ENCODE results near the gene TMBIM4. TPM values are rescaled to one million over a fixed set of nuclear protein-coding genes. Genes with fewer than 3 reads are reported as not detected.

Gene TMBIM4
- total and polyA plus RNA-seq, 2 donors (not counting 3 experiments of a cell fraction or from before 2014, with no cell fraction given): 74.1 to 370 TPM

DNA sequence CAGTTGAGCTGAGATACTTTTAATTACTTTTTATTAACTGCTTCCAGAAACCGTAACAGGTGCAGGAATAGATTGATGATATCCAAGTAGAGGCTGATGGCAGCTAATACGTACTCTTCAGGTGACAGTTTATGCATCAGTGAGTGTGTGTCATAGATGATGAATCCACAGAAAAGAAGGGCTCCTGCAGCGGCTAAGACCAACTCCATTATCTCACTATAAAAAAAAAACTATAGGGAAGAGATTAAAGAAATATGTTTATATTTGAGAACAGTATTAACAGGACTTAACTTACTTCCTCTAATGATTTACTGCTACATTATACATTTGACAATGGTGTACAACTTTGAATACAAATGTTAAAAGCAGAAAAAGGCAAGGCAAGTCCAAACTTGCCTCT is 31.9 kb downstream of the TMBIM4 start:
- ChIA-PET POLR2A (no interaction called here), CTCF (no interaction called here)
- BruUV-seq (replicated peaks): no TSS peak
- Histone ChIP-seq H3K27me3 (ENCODE audit: control insufficient read depth in 2 of 2, insufficient read depth in 2 of 2, low read length in 2 of 2) (no peaks in the 10 kb centered on the region), H2AFZ (ENCODE audit: low read depth, low read length) (no peak overlapping the region), H3K79me2 (ENCODE audit: control insufficient read depth, insufficient read depth, low read length) (no peaks in the 10 kb centered on the region), H3K9me3 (replicated peaks; ENCODE audit: control insufficient read depth, insufficient read depth, low read length) (peaks cover 6% of the 10 kb centered on the region), H3K27ac (ENCODE audit: insufficient read depth, low read depth, low read length) (no peak overlapping the region), H3K4me1 (ENCODE audit: control insufficient read depth, extremely low read depth, insufficient read depth, low read length) (no peaks in the 10 kb centered on the region), H3K4me2 (ENCODE audit: insufficient read depth, low read length) (no peak overlapping the region), H3K4me3 (replicated peaks in 1 of 3; ENCODE audit: insufficient read depth in 1 of 3, low read depth in 1 of 3, low read length in 3 of 3) (no peak overlapping the region), H3K36me3 (ENCODE audit: control insufficient read depth in 2 of 2, extremely low read depth in 1 of 2, insufficient read depth in 2 of 2, low read length in 2 of 2) (peaks cover 3 to 4% of the 10 kb centered on the region in 2 experiments), H3K9ac (replicated peaks; ENCODE audit: extremely low read depth, insufficient read depth, low read length) (no peak overlapping the region), H3K9me1 (replicated peaks; ENCODE audit: control insufficient read depth, extremely low read depth, insufficient read depth, low read length) (no peaks in the 10 kb centered on the region), H4K20me1 (replicated peaks; ENCODE audit: control insufficient read depth, extremely low read depth, insufficient read depth, low read length) (no peaks in the 10 kb centered on the region)
- intact Hi-C loops (cut with micrococcal nuclease) (no loop called here), dilution Hi-C loops (cut with MboI; ENCODE audit: extremely low pct_ligation_motif_present, low sequenced_read_pairs) (no loop called here)
- DNase-seq (ENCODE audit: low read depth, low spot score) (no peak), FAIRE-seq (no peak)
- no peak for TF ChIP-seq MAX (IDR thresholded peaks at IDR 0.05; ENCODE audit: insufficient read depth, insufficient read length)
- TF ChIP-seq GATA2 (IDR thresholded peaks at IDR 0.05; ENCODE audit: insufficient read depth, insufficient read length, low read depth, low read length): no peak
- TF ChIP-seq JUN (IDR thresholded peaks at IDR 0.05; ENCODE audit: borderline replicate concordance, insufficient read depth, insufficient read length, low read depth): no peak
- no peak for TF ChIP-seq MYC (IDR thresholded peaks at IDR 0.05; ENCODE audit: low read depth, low read length)
- TF ChIP-seq POLR2A (IDR thresholded peaks at IDR 0.05; ENCODE audit: low read depth, low read length): no peak

DNA sequence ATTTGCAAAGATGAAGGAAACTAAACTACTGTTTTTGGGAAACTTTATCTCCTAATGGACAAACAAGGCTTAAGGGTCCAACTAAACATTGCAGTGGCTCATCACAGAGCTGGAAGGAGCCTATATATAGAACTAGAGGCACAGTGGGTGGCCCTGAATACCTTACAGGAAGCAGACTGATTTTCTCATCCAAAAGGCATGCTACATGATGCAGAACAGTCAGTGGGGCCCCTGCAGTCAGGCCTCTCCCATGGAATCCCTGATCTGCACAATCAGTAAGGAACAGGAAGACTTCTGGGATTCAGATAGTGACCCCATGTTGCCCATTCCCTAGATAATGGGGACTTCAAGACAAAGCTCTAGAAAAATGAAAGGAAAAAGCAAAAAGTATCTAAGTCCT is 37.4 kb downstream of the TMBIM4 start:
- H3K27me3 ChIP-seq (ENCODE audit: control insufficient read depth in 2 of 2, insufficient read depth in 2 of 2, low read length in 2 of 2): no peaks in the 10 kb centered on the region
- no peaks in the 10 kb centered on the region for H4K20me1 ChIP-seq (replicated peaks; ENCODE audit: control insufficient read depth, extremely low read depth, insufficient read depth, low read length)
- dilution Hi-C loops (cut with MboI; ENCODE audit: extremely low pct_ligation_motif_present, low sequenced_read_pairs) (no loop called here), intact Hi-C loops (cut with micrococcal nuclease) (loop anchor here (5.0 kb wide), 1 partner anchor 275 kb away; no protein-coding TSS in a partner anchor)
- H3K79me2 ChIP-seq (ENCODE audit: control insufficient read depth, insufficient read depth, low read length): peaks cover 20% of the 10 kb centered on the region
- H3K4me2 ChIP-seq (ENCODE audit: insufficient read depth, low read length): peak overlapping the region; percentile 26
- CTCF ChIA-PET: interaction anchor here (3.4 kb wide), 1 partner anchor 12 kb away, joined by 24 read pairs; no protein-coding TSS in a partner anchor
- TF ChIP-seq FOS (IDR thresholded peaks at IDR 0.05; ENCODE audit: borderline replicate concordance, insufficient read depth, low read length) (no peak), MAX (IDR thresholded peaks at IDR 0.05; ENCODE audit: insufficient read depth, insufficient read length) (no peak), JUN (IDR thresholded peaks at IDR 0.05; ENCODE audit: borderline replicate concordance, insufficient read depth, insufficient read length, low read depth) (peak; percentile 24), EZH2 (IDR thresholded peaks at IDR 0.05; ENCODE audit: borderline replicate concordance, low read depth, low read length, severe bottlenecking) (no peak), POLR2AphosphoS5 (IDR thresholded peaks at IDR 0.05; ENCODE audit: insufficient read depth, low read depth, low read length) (peak; percentile 31), POLR2A (IDR thresholded peaks at IDR 0.05; ENCODE audit: low read depth, low read length) (no peak), GATA2 (IDR thresholded peaks at IDR 0.05; ENCODE audit: insufficient read depth, insufficient read length, low read depth, low read length) (peak; percentile 32)
- TF ChIP-seq, protein P1, sequence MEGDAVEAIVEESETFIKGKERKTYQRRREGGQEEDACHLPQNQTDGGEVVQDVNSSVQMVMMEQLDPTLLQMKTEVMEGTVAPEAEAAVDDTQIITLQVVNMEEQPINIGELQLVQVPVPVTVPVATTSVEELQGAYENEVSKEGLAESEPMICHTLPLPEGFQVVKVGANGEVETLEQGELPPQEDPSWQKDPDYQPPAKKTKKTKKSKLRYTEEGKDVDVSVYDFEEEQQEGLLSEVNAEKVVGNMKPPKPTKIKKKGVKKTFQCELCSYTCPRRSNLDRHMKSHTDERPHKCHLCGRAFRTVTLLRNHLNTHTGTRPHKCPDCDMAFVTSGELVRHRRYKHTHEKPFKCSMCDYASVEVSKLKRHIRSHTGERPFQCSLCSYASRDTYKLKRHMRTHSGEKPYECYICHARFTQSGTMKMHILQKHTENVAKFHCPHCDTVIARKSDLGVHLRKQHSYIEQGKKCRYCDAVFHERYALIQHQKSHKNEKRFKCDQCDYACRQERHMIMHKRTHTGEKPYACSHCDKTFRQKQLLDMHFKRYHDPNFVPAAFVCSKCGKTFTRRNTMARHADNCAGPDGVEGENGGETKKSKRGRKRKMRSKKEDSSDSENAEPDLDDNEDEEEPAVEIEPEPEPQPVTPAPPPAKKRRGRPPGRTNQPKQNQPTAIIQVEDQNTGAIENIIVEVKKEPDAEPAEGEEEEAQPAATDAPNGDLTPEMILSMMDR (IDR thresholded peaks at IDR 0.05; ENCODE audit: extremely low read depth in 1 of 2, insufficient read depth in 1 of 2, low read depth in 1 of 2, low read length in 2 of 2): no peak
- POLR2A ChIA-PET: no interaction called here
- no peaks in the 10 kb centered on the region for H3K9me3 ChIP-seq (replicated peaks; ENCODE audit: control insufficient read depth, insufficient read depth, low read length)
- no peak overlapping the region for H3K27ac ChIP-seq (ENCODE audit: insufficient read depth, low read depth, low read length)
- peaks cover 16% of the 10 kb centered on the region for H3K4me1 ChIP-seq (ENCODE audit: control insufficient read depth, extremely low read depth, insufficient read depth, low read length)
- no peak overlapping the region for H2AFZ ChIP-seq (ENCODE audit: low read depth, low read length)
- no peaks in the 10 kb centered on the region for H3K9me1 ChIP-seq (replicated peaks; ENCODE audit: control insufficient read depth, extremely low read depth, insufficient read depth, low read length)
- peak; percentile 22 for DNase-seq (ENCODE audit: low read depth, low spot score)
- H3K9ac ChIP-seq (replicated peaks; ENCODE audit: extremely low read depth, insufficient read depth, low read length): no peak overlapping the region
- BruUV-seq (replicated peaks): no TSS peak
- H3K4me3 ChIP-seq (replicated peaks in 1 of 3; ENCODE audit: insufficient read depth in 1 of 3, low read depth in 1 of 3, low read length in 3 of 3): no peak overlapping the region
- FAIRE-seq: peak; percentile 57
- peaks cover 0 to 1% of the 10 kb centered on the region in 2 experiments for H3K36me3 ChIP-seq (ENCODE audit: control insufficient read depth in 2 of 2, extremely low read depth in 1 of 2, insufficient read depth in 2 of 2, low read length in 2 of 2)
